Measurements from ENCODE around the gene CAPN3. TPM values are rescaled to one million over a fixed set of nuclear protein-coding genes. Genes with fewer than 3 reads are reported as not detected.
A peak's percentile ranks its signal among the peaks of the same experiment; 100 is the strongest.

CAPN3 gene
- total RNA-seq, 4 donors from 2014 or later: 17.0 to 35.2 (median 19.3) TPM

DNA sequence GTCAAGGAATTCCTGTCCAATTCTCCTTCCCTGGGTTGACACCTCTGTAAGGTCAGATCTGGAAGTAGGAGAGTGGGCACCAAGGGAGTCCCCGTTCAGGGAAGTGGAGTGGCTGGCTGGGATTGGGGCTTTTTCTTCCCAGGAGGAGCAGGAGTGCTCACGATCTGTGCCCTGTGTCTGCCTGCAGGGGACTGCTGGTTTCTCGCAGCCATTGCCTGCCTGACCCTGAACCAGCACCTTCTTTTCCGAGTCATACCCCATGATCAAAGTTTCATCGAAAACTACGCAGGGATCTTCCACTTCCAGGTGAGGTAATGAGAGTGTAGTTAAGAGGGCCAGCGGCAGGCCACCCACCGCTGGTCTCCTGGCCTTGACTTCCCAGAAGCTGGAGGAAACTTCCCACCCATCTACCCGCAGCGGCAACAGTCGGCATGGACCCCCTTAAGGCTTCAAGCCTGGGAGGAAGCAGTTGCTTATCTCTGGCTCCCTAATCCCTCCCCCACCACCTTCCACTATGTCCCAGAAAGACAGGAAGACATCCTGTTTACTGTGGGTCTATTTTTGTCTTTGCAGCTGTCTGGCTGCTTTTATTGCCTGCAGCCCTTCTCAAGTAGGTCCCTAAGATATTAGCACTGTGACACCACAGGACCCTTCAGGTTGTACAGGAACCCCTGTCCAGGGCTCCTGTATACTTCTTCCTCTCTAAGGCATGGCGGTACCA lies 26.8 kb downstream of the CAPN3 start:
- H3K36me3 ChIP-seq: no peaks in the 10 kb centered on the region
- H3K9me3 ChIP-seq: no peaks in the 10 kb centered on the region
- 93 to 100% methylated on average over 2 to 12 of the region's 12 CpGs for WGBS, 2 donors (ENCODE audit: low coverage in 1 of 2)
- DNase-seq: no peak
- H3K4me1 ChIP-seq: no peaks in the 10 kb centered on the region
- no peaks in the 10 kb centered on the region for H3K27me3 ChIP-seq
- no peak for TF ChIP-seq POLR2AphosphoS5 (IDR thresholded peaks at IDR 0.05)
- no peak for TF ChIP-seq CTCF (IDR thresholded peaks at IDR 0.05)
- TF ChIP-seq POLR2A (IDR thresholded peaks at IDR 0.05): no peak
- intact Hi-C loops (cut with DNase I; ENCODE audit: low total_unique reads): no loop called here
- H3K27ac ChIP-seq: no peak overlapping the region
- no peak overlapping the region for H3K4me3 ChIP-seq
- in situ Hi-C loops (cut with MboI; ENCODE audit: low pct_ligation_motif_present in 1 of 4, low pct_unique_long_range_greater_than_20kb in 1 of 4, low sequenced_read_pairs in 3 of 4): no loop called here

GRCh38 chr15:42387603-42388002 lies 28.3 kb downstream of the CAPN3 start:
- H3K9me3 ChIP-seq: no peaks in the 10 kb centered on the region
- no peaks in the 10 kb centered on the region for H3K36me3 ChIP-seq
- H3K4me1 ChIP-seq: peaks cover 0 to 8% (median 6%) of the 10 kb centered on the region in 4 donors
- in situ Hi-C loops (cut with MboI; ENCODE audit: low pct_ligation_motif_present in 1 of 4, low pct_unique_long_range_greater_than_20kb in 1 of 4, low sequenced_read_pairs in 3 of 4) (no loop called here), intact Hi-C loops (cut with DNase I; ENCODE audit: low total_unique reads) (no loop called here)
- WGBS, 2 donors (ENCODE audit: low coverage in 1 of 2): 61 to 83% methylated on average over 8 of the region's 8 CpGs
- DNase-seq: no peak
- no peak overlapping the region for H3K4me3 ChIP-seq
- H3K27me3 ChIP-seq: no peaks in the 10 kb centered on the region
- TF ChIP-seq POLR2A (IDR thresholded peaks at IDR 0.05): no peak
- TF ChIP-seq EP300 (IDR thresholded peaks at IDR 0.05; ENCODE audit: low read depth): no peak
- TF ChIP-seq CTCF (IDR thresholded peaks at IDR 0.05): no peak
- TF ChIP-seq POLR2AphosphoS5 (IDR thresholded peaks at IDR 0.05): no peak
- no peak overlapping the region for H3K27ac ChIP-seq

DNA sequence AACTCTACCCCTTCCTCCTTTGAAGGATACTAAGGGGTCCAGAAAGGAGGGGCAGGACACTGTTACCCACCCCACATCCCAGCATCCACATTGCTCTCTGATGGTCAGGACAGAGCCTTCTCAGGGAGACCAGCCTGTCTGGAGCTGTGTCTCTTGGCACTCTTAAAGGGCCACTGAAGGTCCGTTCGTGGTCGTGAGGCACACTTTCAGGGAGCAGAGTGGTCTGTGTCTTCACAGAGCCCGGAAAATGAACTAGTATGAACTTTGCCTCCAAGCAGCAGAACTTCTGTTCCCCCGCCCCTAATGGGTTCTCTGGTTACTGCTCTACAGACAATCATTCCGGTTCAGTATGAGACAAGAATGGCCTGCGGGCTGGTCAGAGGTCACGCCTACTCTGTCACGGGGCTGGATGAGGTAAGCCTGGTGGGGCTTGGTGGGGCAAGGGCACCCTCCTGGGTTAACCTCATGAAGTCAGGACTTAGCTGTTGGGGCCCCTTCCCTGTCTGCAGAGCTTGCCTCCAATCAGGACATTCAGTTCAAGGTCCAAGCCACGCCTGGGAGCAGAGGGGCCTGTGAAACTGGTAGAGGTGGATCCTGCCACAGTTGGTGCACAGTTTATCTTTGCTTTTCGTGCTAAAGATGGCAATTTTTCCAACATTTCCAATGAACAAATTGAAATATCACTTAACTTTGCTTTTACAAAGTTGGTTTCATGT lies 33.2 kb downstream of the CAPN3 start:
- no peak overlapping the region for H3K4me3 ChIP-seq
- peaks cover 0 to 39% (median 20%) of the 10 kb centered on the region in 4 donors for H3K4me1 ChIP-seq
- intact Hi-C loops (cut with DNase I; ENCODE audit: low total_unique reads) (no loop called here), in situ Hi-C loops (cut with MboI; ENCODE audit: low pct_ligation_motif_present in 1 of 4, low pct_unique_long_range_greater_than_20kb in 1 of 4, low sequenced_read_pairs in 3 of 4) (no loop called here)
- no peaks in the 10 kb centered on the region for H3K9me3 ChIP-seq
- no peaks in the 10 kb centered on the region for H3K27me3 ChIP-seq
- DNase-seq: peak; percentile 84
- 37 to 51% methylated on average over 4 to 11 of the region's 11 CpGs for WGBS, 2 donors (ENCODE audit: low coverage in 1 of 2)
- TF ChIP-seq POLR2A (IDR thresholded peaks at IDR 0.05): peak; percentile 60
- peak in 2 of 3 donors; percentile 54 to 74 for TF ChIP-seq POLR2AphosphoS5 (IDR thresholded peaks at IDR 0.05)
- no peak for TF ChIP-seq CTCF (IDR thresholded peaks at IDR 0.05)
- peak overlapping the region; percentile 77 to 83 (median 81) for H3K27ac ChIP-seq
- H3K36me3 ChIP-seq: no peaks in the 10 kb centered on the region

DNA sequence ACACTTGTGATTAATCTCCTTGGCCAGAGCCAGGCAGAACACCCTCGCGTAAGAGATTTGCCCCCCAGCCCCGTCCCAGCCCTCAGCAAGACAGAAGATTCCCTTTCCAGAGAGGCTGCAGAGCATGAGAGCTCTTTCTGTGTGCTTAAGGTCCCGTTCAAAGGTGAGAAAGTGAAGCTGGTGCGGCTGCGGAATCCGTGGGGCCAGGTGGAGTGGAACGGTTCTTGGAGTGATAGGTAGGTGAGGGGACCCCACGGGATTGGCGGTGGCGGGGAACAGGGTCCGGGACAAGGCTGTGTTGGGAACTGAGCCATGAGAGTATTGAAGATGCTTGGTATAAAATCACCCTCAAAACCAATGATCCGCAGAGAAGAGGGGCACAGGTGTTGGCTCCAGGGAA lies 34.8 kb downstream of the CAPN3 start:
- 94 to 99% methylated on average over 10 to 13 of the region's 13 CpGs for WGBS, 2 donors (ENCODE audit: low coverage in 1 of 2)

More for the DNA sequence above, 34.8 kb downstream of the CAPN3 start:
- Histone ChIP-seq H3K36me3 (peaks cover 0 to 2% (median 0%) of the 10 kb centered on the region in 4 donors), H3K27ac (peak overlapping the region in 3 of 4 donors; percentile 77 to 81 (median 81)), H3K4me1 (peaks cover 0 to 39% (median 20%) of the 10 kb centered on the region in 4 donors), H3K4me3 (no peak overlapping the region), H3K27me3 (no peaks in the 10 kb centered on the region), H3K9me3 (no peaks in the 10 kb centered on the region)
- in situ Hi-C loops (cut with MboI; ENCODE audit: low pct_ligation_motif_present in 1 of 4, low pct_unique_long_range_greater_than_20kb in 1 of 4, low sequenced_read_pairs in 3 of 4): no loop called here
- TF ChIP-seq POLR2AphosphoS5 (IDR thresholded peaks at IDR 0.05) (no peak), EP300 (IDR thresholded peaks at IDR 0.05; ENCODE audit: low read depth) (no peak), POLR2A (IDR thresholded peaks at IDR 0.05) (no peak), CTCF (IDR thresholded peaks at IDR 0.05) (no peak)
- intact Hi-C loops (cut with DNase I; ENCODE audit: low total_unique reads): no loop called here
- no peak for DNase-seq
